NCI-H2029 treated with DMSO at 0.1 percent for 48 hours (cell line): ENCODE results near the gene RCN1.
A peak's percentile ranks its signal among the peaks of the same experiment; 100 is the strongest.
"Not testable (repeated sequence)": the region's sequence is repeated elsewhere in the genome, so short reads cannot be mapped to it uniquely, and the experiment has no call there.

Experiments
- DNase-seq: peaks from one replicate; lab custom pipeline; 2025; lab: John Stamatoyannopoulos, UW

Gene RCN1

DNA sequence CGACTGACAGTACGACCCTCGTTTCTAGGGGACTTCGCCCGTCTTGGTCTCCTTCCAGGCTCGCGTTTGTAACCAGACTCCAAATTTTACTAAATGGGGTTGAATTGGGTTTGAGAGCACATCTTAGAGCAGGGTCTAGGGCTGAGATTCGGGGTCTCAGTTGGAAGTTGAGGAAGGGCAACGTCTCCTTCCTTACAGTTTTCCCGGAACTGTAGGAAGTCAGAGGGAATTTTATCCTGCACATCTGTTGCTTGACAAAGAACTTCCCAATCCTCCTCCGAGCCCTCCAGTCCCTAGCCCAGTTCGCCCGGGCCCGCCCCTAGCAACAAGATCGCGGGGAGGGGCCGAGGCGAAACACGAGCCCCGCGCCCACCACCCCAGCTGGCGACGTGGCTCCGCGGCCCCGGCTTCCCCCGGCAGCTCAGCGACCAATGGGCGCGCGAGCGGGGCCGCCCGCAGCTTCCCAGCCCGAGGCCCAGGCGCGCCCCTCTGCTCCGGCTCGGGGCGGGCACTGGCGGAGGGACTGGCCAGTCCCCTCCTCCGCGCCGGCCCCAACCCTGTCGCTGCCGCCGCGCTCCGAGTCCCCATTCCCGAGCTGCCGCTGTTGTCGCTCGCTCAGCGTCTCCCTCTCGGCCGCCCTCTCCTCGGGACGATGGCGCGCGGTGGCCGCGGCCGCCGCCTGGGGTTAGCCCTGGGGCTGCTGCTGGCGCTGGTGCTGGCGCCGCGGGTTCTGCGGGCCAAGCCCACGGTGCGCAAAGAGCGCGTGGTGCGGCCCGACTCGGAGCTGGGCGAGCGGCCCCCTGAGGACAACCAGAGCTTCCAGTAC is at the start of gene RCN1:
Gene RCN1 (plus strand): TSS at position 530 of the 826 bp plus-strand sequence. CDS start 123 bp downstream, at position 653.
- DNase-seq = no peak

DNA sequence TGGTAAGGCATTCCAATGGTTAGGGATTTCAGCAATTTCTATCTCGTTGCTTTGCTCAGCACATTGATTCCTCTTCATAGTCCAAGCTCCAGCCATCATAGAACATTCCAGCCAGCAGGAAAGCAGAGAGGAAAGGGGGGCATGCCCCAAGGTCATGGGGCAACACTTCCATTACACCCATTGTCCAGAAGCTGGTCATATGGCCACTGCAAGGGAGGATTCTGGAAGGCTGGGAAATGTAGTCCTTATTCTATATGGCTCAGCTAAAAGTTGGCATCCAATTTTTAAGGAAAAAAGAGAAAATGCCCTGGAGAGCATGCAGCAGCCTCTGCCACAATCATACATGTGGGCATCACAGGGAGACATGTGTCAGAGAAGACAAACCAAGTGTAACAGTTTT is 47.1 kb upstream of the RCN1 start:
- no peak for DNase-seq

DNA sequence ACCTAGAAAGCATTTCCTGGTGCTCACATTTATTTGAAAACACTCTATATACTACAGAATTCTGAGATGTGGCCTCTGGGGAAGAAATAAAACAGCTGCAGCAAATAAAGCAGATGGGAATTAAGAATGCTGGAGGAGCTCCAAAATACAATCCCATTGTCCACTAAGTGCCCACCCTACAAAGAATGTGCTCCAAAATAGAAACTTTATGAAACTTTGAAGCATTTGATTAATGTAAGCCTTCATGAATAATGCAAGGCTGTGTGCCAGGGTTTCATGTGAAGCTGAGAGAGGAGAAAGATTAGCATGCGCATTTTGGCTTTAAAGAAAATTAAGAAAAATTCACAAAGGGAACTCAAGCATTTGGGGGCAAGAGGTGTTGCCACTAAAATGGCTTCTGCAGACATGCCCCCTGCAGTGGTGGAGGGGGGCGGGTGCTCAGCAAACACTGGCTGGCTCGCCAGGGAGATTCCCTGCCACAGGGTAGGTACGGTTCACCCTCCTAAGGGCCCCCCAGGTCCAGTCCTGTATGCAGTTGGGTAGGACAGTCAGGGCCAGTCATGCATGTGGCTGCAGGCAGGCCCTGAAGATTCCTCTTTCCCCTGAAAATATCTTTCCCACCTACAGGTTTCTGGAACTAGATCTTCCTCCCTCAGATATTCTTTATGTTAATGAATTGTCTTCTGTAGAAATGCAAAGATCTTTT is 46.6 kb upstream of the RCN1 start:
- DNase-seq = no peak

DNA sequence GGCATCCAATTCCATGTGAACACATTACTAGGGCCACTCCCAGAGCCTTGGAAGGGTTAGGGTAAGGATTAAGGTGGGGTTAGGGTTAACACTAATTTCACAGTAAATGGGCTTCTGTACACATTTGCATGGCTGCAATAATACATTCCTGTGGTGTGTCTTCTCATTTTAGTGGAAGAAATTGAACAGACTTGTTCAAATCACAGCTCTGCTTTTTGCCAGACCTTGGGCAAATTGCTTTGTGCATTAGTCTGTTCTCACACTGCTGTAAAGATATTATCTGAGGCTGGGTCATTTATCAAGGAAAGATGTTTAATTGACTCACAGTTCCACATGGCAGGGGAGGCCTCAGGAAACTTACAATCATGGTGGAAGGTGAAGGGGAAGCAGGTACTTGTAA is 45.4 kb upstream of the RCN1 start:
- DNase-seq = no peak

DNA sequence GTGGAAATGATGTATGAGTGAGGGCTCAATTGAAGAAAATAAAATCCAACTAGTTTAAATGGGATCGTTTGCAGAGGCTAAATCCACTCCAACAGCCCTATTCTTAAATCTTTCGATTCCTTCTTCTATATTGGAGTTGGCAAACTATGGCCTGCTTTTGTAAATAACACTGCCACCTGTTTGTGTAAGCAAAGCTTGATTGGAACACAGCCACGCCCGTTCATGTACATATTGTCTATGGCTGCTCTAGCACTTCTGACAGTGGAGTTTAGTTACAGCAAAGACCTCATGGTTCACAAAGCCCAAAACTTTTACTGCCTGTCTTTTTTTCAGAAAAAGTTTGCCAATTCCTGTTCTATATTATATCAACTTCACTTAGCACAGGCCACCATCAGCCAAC is 40.6 kb upstream of the RCN1 start:
- no peak for DNase-seq

DNA sequence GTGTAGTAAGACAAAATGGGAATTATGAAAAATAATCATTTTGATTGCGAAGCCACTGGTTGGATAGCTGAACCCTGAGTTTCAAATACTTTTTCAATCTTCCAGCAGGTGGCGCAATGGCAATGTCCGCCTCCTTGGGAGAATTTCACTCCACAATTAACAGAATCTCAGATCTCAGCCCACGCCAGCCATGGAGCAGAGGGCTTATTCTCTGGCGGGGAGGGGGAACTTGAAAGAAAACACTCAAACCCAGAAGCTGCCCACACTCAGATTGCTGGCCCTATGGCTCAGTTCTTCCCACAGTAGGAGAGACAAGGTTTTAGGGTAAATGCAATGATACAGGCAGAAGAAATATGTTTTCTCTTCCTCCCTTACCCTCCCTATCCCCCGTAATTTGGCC is 38.7 kb upstream of the RCN1 start:
- DNase-seq = peak; percentile 16

DNA sequence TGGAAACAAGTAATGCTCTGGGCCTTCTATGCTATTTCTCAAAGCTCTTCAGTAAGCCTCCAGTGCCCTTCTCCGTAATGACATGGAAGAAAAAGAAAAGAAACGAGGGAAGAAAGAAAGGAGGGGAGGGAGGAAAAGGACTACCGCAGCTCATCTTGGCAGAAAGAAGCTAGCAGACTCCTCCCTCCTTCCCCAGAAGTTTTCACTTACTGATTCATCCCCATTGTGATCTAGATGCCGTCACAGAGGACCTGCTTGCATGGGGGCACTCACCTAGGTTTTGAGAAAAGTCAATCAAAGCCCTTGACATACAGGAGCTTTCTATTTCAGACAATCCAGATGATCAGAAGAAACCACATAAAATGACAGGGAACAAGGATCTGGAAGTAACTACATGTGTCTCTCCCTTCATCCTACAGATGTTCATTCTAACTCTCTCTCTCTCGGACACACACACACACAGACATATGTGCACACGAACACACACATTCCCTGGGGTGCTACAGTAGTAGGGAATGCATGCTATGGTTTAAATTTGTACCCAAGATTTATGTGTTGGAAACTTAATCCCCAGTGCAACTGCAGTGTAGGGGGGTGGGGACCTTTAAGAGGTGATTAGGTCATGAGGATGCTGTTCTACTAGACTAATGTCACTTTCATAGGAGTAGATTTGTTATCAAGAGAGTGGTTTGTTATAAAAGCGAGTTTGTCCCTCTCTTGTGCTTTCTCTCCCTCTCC is 37.6 kb upstream of the RCN1 start:
- no peak for DNase-seq

DNA sequence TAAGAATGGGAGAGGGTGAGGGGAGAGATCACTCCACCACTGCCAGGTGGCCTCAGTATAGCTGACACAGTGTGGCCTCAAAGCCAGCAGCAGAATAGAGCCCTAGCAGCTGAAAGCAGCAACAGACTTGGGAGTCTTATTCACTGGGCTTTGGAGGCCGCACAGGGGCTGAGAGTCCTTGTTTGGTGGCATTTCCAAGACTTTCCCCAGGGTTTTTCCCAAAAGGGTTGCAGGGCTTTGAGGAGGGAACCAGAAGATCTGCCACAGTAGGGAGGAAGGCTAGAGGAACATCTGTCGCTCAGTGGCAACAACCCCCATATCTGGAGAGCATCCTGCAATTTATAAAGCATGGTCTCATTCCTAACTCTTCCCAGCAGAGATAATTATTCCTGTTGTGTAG is 35.0 kb upstream of the RCN1 start:
- no peak for DNase-seq

DNA sequence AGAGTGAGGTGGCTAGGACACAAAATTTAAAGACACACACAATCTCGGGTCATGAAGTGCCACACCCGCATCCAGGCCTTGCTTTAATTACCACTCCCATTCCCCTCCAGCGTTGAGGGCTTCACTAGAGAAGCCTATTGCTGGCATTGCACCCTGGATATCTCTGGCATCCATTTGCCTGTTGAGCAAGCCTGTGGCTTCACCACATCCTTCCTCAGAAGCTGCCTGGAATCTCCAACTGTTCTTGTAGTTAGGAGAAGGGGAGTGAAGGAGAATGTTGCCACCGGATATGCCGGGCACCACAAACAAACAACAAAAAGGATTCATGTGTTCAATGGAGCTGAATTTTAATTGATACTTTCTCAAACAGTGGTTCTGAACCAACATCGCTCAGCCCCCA is 34.4 kb upstream of the RCN1 start:
- no peak for DNase-seq

DNA sequence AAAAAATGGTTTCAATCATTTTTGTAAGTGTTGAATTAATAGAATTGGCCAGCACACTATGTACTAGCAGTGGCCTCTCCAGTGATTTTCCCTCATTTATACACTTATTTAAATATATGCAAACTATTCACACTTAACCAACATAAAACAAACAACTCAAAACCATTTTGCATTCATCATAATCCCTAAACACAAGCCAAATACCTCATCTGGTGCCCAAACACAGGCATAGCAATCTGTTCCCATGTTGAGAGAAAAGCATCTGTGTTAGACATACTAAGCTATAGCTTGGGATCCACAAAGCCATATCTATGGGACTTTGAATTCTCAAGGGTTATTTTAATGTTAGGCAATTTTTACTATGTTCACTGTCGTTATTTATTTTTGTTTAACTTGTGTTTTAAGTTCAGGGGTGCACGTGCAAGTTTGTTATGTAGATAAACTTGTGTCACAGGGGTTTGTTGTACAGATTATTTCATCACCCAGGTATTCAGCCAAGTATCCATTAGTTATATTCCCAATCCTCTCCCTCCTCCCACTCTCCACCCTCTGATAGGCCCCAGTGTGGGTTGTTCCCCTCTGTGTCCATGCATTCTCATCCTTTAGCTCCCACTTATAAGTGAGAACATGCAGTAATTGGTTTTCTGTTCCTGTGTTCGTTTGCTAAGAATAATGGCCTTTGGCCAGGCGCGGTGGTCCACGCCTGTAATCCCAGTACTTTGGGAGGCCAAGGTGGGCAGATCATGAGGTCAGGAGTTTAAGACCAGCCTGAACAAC is 31.0 kb upstream of the RCN1 start:
- no peak for DNase-seq

DNA sequence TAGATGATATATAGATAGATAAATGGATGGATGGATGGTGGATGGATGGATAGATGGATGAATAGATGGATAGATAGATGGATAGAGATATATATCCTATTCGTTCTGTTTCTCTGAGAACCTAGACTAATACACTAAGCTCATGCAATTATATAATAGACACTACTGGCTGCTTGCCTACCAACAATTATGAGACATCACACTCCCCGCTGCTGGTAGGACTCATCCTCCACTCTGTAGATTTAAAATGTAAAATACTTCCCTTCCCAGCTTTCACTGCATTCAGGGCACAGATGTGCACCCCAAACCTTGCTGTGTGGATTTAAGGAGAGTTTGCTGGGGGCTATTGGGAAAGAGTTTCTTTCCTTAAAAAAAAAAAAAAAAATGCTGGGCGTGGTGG is 28.3 kb upstream of the RCN1 start:
- DNase-seq = no peak

DNA sequence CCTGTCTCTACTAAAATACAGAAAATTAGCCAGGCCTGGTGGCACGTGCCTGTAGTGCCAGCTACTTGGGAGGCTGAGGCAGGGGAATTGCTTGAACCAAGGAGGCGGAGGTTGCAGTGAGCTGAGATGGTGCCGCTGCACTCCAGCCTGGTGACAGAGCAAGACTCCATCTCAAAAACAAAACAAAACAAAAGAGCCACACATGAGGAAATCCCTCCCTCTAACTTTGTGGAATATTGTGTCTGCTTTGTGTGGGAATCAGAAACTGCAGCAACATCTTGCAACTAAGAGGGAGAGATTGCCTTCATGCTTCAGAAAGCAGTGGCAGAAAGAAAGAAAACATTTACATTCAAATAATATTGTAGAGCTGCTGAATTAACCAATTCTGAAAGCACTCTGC is 27.8 kb upstream of the RCN1 start:
- DNase-seq = not testable (repeated sequence)

DNA sequence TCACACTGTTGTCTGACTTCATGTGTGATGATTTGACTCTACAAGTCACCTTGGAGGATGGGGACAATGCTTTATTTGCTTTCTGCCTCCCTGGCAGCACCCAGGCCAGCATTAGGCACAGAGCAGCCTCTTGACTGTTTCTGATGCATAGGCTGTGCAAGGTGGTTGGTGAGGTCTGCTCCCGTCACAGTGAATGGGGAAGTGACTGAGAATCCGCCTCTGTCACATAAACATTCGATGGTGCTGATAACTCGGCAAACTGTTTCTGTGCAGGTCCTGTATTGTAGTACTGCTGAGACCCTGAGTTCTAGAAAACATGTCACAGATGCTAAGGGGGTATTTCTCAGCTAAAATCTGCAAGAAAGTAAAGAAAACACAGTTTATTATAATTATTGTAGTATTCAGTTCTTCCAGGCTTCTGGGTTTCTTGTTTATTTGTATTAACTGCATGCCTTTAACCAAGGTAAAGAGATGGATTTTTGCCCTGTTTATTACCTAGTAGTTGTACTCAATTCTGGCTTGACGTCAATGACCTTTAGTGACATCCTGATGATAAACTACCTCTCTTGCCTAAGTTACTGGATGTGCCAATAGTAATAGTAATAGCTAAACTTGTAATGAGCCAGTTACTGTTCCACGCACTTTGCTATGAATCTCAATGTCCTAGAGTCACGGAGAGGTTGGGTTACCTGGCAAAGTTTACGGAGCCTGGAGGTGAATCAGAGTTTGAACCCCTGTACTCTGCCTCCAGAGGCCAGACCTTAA is 24.8 kb upstream of the RCN1 start:
- no peak for DNase-seq

DNA sequence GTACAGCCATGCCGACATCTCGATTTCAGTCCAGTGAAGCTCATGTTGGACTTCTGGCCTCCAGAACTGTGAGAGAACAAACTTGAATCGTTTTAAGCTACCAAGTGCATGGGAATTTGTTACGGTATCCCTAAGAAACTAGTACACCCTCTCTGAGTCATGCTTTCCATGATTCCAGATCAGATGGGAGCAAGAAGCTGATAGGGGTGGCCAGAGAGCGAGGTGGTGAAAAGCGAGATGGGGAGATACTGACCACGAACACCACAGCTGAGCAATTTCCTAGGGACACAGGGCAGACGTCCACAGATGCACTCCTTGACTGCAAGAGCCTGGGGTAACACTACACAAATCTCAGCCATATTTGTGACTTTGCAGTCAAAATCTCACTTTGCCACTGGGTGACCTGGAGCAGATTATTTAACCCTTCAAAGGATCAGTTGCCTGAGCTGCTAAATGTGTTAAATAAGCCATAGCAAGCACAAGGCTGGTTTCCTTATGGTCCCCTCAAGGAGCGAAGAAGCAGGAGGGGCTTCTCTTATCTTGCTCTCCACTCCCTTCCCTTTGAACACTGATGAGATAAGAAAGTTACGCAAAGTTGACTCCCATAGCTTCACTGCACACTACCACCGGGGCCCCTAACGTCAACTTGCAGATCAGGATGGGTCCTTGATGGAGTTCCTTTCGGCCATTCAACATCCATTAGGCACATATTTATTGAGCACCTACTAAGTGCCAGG is 22.6 kb upstream of the RCN1 start:
- DNase-seq = no peak

DNA sequence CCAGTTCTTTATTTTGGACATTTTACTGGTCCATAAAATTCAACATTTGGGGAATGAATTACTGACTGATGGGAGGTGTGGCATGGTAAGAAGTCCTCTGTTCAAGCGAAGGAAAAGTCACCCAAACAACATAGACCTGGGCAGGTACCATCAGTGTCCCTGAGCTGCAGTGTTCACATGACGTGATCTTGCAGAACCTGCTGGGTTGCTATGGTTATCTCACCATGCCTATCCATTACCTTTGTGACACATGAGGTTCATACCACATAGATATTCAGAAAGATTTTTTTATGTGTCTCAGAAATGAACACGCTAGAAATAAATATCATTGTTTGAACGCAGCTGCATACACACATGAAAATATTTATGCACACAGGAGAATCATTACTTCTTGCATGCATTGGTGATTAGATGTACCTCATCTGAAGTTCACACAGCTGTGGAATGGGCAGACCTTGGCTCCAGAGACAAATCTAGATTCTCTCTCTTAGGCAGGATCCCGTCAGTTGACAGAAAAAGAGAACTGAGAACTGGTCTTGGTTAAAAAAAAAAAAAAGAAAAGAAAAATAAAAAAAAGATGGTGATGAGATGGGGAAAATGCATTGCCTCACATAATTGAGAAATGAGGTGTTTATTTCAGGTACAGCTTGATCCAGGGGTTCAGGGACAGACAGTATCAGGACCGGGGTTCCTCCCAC is 21.4 kb upstream of the RCN1 start:
- DNase-seq = no peak

DNA sequence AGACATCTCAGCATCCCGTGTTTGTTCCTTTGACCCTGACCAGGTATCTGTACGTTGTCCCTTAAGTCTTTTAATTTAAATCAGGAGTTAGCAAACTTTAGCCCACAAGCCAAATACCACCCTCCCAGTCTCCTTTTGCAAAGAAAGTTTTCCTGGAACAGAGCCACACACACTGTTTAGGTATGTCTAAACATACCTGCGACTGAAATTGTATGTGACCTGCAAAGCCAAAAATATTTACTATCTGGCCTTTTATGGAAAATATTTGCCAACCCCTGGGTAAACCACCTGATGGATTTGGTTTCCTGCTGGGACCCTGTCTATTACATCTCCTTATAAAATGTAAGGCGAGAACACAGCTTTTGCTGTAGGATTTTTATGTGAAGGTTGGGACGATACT is 20.2 kb upstream of the RCN1 start:
- no peak for DNase-seq

DNA sequence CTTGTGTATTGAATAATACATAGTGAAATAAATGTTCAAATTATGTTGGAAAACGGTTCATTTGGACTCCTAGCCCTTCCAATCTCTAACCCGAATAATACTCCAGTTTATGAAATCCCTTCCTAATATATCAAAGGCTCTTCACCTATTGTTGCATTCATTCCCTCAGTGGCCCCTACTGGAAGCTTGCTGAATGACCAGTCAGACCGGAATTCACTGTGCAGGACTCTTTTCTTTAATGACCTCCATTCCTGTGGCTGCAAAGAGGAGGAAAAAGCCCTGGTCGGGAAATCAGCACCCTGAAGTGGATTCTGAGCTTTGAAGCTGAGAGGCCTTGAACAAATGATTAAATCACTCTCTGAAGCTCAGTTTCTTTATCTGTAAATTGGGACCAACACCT is 19.1 kb upstream of the RCN1 start:
- DNase-seq = no peak

DNA sequence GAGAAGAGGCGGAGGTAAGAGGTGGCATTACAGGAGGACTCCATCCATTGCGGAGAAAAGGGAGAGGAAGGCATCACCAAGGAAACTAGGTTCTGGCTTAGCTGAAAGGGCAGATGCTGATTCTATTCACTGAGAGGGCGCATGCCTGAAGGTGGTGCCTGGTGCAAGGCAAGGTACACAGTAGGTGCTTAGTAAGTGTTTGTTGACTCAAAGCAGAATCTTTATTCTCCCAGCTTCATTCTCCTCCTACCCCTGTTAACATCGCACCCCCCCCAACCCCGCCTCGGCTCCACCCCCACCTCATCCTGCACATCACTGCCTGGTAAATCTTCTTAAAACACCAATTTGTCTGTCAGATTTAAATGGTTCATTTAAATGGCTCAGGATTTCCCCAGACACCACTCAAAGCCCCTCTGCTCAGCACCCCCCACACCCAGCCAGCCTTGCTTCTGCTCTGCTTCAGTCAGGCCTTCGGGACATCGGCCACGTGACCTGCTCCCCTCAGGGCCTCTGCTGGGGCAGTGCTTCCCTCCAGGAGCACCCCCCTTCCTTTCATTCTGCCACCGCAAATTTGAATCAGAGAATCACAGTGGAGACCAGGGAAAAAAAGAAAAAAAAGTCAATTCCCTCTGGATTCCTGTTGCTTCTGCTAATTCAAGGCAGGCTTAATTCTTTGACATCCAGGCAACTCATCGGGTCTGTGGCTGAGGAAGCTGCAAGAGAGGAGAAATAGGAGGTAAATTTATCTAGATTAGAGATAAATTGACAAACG is 17.8 kb upstream of the RCN1 start:
- DNase-seq = no peak

DNA sequence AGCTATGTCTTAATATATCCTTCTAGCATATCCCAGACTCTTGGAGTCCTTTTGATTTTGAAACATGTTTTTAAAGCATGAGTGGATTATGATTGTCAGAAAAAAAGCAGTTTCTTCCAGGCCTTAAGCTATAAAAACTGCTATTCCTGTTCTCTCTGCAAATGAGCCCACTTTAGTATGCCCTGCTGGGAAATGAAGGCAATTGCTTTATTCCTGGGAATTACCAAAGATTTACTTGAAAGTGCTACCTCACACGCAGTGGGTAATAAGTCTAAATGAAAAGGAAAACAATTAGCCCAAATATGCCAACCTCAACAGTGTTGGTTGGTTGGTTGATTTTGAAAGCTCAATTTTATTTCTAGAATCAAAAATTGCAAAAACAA is 17.2 kb upstream of the RCN1 start:
- DNase-seq = no peak
